GM19324 (cell line): ENCODE data around the gene PRELID3B.

ENCODE experiments used
- ATAC-seq: cut with Tn5 transposase; IDR thresholded peaks from one replicate; pipeline ENCODE4 v1.9.1; 2021; ENCODE audit warnings: mild to moderate bottlenecking, moderate library complexity; ENCODE audit not compliant: unreplicated experiment, low FRiP score

The PRELID3B gene

DNA sequence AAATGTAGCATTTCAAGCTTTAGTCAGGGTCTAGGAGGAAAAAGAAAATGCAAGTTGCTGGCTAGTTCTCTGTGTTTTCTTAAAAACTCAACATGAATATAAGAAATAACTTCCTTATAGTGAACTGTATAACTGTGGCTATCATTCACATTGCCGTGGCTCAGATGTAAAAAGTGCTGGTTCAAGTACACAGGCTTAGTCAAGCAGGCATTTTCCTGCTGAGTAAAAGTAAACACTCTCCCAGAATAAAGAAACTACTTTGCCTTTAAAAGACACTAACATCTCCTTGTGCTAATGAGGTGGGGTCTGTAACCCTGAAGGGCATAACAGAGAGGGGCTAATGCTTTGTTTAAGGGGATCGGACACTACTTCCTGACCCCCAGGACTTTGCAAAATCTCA, 13.8 kb downstream of the PRELID3B start:
- ATAC-seq: no peak

DNA sequence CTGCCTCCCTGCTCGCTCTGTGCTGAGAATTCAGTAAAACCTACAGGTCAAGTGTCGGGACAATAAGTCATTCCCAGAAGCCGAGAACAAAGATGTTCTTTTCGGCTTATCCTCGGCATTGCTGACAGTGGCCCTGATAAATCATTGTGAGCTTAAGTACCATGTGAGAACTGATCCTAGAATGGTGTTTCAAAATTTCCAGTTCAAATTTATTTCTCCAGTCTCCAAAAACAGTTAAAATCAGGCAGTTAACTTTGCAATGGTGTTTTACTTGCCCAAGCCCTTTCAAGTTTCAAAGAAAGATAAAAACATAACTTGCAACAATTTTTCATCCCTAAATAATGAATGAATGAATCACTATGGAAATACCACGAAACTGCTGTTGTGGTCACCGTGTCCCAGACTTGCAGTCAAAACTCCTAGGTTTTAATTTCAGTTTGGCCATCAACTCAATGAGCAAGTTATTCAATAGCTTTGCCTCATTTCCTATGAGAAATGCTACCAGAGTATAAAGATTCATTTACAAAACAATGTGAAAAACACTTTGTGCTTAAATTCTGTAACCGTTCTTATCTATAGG, 14.8 kb downstream of the PRELID3B start:
- no peak for ATAC-seq

DNA sequence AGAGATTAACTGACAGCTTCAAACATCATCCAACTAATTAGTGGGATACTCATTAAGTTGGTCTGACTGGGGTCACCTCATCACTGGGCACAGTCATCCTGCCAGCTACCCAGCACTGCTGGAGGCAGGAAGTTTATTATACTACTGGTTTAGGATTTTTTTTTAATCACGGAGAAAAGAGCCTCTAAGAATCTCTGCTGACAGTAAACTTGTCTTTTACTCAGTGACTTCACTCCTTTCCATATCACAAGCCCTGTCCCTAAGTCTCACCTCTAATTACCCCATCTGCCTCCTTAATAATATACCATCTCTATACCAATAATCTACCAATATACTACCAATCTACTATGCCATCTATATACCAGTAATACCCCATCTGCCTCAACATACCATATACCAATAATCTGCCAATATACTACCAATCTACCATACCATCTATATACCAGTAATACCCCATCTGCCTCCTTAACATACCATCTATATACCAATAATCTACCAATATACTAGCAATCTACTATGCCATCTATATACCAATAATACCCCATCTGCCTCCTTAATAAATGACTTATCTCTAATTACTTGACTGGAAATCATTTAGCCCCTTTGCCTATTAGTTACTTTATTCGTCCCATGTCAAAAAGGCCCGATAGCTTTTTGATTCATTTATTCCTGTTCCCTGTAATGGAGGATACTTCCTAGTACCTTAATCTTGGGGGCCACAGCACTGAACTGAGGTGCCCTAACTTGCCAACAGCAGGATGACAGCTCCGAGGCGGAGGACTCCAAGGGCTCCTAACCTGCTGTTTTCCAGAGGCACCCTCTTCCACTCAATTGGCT, 15.5 kb downstream of the PRELID3B start:
- no peak for ATAC-seq

DNA sequence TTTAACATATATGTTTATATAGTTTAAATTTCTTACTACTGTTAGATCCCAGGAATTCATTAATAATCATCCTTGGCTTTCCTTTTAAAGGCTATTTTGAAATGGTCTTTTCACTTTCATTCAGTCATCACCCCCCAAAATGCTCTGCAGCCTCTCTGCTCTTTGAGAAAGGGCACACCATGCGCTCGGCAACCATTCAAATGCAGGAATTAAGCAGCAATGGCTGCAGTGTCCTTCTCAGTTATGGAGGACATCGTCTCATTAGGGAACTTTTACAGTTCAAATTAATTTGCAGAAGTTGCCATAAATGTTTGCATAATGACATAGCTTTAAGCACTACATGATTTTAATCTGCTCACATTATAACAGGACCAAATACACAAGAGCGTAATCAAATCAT, 17.1 kb downstream of the PRELID3B start:
- ATAC-seq: no peak

DNA sequence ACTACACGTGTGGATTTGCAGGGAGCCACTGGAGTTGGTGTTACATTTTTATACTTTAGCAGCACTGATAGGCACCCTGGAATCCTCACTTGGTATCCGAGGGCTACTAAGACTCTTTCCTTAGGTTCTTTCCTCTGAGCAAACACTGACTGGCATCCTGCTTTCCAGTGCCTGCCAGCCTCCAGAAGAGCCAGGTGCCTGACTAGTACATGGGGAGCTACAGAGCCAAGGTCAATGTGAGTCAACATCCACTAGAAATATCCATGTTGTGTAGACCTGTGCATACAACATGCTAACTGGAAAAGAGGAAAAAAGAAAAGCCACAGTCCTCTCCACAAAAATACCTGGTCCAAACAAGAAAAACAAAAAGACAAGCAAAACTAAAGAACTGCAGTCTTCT, 17.5 kb downstream of the PRELID3B start:
- ATAC-seq: no peak

DNA sequence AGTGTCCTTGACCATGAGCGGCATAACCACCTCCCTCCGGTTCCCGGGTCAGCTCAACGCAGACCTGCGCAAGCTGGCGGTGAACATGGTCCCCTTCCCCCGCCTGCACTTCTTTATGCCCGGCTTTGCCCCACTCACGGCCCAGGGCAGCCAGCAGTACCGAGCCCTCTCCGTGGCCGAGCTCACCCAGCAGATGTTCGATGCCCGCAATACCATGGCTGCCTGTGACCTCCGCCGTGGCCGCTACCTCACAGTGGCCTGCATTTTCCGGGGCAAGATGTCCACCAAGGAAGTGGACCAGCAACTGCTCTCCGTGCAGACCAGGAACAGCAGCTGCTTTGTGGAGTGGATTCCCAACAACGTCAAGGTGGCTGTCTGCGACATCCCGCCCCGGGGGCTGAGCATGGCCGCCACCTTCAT, 18.5 kb downstream of the PRELID3B start:
- no peak for ATAC-seq

DNA sequence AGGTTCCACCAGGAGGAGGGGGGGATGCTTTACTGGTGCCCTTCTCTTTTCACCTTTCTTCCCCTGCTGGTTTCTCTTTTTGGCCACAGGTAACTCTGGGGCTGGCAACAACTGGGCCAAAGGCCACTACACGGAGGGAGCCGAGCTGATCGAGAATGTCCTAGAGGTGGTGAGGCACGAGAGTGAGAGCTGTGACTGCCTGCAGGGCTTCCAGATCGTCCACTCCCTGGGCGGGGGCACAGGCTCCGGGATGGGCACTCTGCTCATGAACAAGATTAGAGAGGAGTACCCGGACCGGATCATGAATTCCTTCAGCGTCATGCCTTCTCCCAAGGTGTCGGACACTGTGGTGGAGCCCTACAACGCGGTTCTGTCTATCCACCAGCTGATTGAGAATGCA, 19.0 kb downstream of the PRELID3B start:
- no peak for ATAC-seq

DNA sequence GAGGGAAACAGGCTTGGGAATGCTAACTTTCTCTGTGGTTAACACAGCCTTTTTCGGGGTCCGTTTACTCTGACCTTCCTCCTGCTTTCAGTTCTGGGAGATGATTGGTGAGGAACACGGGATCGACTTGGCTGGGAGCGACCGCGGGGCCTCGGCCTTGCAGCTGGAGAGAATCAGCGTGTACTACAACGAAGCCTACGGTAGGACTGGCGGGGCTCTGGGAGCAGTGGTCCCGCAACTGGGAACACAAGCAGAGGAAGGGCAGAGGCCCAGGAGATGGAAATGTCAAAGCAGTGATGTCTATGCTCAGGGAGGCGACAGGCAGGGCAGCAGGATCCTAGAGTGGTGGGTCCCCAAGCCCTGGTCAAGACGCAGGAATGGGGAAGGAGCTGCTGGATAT, 19.8 kb downstream of the PRELID3B start:
- ATAC-seq: no peak

DNA sequence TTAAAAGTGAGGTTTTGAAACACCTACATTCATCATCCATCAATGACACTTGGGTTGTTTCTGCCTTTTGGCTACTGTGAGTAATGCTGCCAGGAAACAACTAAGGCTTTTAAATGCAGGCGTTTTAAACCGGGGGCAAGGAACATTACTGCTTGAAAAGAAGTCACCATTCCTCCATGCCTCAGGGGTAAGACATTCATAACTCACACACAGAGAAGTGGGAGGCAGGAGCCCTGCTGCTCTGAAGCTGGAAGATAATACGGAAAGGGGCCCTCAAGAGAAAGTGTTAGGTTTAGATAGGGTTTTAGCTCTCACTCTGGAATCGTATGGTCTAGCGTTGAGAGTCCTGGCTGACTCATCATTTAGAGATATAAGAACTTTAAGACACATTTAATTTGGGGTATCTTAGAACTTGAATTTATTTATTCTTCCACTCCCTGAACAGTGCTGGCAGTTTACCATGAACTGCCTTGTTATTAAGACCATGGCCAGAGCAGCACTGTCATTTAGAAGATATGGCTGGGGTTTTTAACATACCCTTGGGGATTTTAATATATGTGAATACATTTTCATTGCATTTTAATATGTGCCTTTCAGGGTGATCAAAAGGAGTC, 21.5 kb downstream of the PRELID3B start:
- no peak for ATAC-seq

DNA sequence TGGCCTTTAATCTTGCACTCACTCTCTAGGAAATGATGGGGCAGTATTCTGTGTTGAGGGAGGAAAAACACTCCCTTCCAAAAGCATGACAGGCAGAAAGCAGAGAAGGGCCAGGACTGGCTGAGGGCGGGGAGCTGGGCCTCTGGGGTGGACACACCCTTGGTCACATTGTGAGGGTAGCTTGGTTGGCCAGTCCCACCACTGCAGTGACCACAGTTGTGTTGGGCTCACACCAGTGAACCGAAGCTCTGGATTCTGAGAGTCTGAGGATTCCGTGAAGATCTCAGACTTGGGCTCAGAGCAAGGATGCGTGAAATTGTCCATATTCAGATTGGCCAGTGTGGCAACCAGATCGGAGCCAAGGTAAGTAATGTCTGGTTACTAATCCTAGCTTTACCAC, 23.4 kb downstream of the PRELID3B start, which contains the start of gene TUBB1:
Gene TUBB1, plus strand, starts transcription at position 213 of the 400 bp plus-strand sequence. Its CDS starts 94 bp downstream, at position 307.
- no peak for ATAC-seq

DNA sequence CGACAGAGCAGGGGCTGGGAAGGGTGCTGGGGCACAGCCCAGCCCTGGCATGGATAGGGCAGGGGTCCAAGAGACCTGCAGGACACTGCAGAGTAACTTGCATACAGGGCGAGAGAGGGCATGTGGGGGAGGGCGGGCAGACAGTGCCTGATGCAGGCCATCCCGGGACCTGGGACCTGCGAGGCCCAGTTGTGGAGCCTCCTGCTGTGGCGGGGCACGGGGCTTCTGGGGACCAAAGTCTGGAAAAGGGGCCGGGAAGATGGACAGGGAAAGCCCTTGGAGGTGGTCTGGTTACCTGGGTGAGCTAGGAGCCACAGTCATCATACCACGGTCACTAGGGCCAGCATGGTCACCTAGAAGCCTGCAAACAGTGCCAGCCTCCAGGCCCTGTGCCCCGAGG, 23.8 kb downstream of the PRELID3B start:
- no peak for ATAC-seq

DNA sequence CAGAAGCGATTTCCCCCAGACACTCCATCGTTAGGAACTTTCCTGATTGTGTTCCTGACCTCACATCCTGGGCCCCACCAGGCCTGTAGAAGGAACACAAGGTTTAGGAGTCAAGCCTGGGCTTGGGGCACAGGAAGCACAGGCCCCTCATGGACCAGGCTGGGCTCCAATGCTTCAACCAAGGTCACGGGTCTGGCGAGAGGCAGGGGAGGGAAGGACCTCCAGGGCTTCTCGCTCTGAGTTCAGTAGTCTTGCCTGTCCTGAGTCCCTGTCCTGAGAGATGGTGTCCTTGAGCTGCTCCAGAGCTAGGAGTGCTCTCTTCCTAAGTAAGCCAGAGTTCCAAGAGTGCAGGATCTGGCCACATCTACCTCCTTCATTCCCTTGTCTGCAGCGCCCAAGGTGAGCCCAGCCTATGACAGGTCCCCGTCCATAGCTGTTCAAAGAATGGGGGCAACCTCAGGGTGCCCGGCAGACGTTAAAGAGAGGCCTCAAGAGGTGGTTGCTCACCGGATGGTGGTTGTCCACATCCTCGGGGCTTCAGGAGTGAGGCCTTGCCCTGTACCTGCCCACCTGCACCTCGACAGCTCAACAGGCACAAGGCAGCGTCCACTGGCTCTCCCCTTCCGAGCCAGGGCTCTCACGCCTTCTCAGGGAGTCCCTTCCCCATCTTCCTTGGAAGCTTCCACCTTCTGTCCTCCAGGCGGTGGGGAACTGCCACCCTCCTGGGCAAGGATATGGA, 24.9 kb downstream of the PRELID3B start:
- ATAC-seq: no peak

DNA sequence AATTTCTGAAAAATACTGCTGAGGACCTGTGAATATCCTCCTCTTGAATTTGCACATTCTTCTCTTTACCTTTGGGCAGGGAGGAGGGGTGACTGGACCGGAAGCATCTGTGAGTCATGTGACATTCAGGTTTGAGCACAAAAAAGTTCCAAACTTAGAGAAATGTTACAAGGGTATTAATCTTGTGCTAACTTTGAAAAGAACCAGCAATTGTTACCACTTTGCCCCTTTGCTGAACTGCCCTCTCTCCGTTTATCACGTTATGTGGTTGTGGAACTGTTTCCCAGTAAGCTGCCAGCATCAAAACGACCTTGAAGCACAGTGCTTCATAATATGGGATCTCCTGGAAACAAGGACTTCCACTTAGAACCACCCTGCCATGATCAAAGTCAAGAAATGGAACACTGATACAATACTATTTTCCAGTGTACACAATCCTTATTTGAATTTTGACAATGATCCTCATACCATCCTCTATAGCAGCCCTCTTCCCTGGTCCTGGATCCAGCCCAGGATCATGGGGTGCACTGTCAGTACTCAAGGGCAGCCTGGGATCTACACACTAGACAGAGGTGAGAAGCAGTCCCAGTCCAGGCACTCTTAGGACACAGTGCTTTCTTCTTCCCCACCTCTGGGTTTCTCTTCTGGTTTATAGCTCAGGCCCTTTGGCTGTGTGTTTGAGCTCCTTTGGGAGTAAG, 25.6 kb downstream of the PRELID3B start:
- ATAC-seq: no peak

DNA sequence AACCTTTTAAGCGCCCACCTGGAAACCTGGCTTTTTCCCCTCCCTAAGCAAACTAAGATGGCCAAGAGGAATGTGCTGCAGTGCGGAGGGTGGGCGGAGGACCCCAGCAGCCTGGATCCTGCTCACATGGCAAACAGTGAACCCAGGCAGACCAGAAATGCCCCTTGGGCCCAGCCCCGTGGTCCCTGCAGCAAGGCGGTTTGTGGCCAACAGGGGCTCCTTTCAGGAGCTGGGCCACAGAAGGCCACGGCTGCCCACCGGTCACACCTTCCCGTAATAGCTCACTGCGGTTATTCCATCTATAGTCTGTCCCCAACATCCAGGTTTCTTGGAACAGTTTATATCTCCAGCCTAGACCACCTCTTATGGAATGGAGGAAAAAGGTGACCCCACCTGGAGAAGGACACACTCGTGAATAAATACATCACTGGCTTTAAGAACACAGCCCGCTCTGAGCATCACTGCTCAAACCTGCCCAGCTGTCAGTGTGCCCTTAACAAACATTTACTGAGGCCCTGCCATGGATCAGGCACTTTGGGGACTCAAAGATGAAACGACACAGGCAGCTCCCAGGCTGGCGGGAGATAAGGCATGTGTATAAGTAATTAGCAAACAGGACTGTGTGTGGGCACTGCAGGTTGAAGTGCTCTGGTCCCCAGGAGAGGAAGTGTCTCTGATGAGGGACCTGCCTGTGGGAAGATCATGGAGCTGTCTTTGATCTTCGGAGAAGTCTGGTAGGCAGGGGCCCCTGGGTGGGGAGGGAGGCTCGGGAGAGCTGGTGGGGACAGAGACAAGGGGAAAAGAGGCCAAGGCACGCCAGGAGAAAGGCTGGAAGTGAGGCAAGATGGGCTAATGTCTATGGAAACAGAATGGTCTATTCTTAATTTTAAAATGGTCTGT, 26.5 kb downstream of the PRELID3B start:
- ATAC-seq: no peak

DNA sequence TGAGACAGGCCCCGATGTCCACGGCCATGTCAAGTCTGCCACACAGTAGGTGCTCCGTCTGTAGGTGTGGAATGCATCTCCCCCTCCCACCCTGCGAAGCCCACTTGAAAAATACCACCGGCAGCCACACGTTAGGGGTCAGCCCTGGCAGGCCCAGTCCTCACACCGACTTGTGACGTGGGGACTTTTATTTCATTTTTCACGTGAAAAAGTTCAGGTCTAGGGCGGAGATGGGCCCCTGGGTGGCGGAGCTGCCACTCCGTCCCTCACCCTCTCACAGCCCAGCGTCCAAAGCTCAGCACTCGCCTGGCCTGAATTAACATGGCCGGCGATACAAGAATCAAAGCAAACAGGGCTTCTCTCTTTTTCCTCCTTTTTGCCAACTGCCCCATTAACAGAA, 27.2 kb downstream of the PRELID3B start:
- no peak for ATAC-seq

DNA sequence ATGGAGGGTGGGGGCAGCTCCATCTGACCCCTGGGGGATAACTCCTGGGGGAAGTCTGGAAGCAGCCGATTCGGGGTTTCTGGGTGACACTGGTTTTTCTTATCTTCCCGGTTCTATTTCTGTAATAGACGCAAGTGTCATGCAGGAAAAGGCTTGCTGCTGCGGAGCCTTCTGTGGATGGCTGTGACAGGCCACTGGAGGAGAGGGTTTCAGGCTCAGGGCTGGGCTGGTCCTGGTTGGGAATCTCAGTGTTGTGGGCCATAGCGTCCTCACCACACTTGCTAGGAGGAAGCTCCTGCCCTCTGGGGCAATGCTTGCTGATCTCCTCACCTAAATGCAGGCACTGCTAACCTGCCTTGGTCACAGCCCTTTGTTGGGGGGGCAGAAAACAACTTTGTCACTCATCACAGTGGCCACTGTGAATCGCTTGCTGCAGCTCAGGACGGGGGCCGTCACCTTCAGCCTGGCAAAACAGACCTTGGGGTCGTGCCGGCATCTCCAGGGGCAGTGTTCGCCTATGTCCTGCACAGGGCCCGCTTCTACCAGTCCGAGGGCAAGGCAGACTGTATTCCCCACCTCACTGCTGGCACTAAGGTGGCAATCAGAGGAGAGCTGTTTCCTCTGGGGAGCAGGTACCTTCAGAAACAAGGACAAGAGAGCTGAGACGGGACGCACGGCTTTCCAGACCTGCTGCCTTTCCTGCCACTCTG, 27.8 kb downstream of the PRELID3B start:
- ATAC-seq: no peak

DNA sequence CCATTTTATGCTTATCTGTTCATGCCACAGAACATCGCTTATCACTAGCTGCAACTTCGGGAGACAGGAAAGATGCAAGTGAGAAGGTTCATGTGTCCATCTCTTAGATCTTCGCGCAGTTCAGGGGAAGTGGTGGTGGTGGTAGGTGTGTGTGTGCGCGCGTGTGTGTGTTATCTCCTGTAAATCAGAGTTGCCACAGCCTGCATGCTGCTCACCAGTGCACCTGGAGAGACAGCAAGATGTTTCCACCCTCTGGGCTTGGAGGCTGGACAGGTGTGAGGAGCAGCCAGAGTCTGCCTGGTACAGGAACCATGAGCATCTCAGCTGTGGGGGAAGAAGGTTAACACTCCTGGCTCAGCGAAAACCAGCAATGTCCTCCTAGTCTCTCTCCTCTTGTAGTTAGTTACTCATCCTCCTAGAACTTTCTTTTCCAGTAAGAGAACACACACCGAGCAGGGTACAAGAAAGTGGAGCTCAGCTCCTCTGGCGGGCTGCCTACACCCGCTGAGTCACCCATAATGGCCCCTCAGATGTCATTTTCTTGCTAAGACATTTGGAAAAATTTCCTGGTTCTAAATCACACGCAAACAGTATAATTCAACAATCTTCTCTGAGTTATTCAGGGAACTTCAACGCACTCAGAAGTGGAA, 28.5 kb downstream of the PRELID3B start:
- no peak for ATAC-seq
